ENCODE results near the gene DYNLT2.
A peak's percentile ranks its signal among the peaks of the same experiment; 100 is the strongest.
"Not testable (repeated sequence)": the region's sequence is repeated elsewhere in the genome, so short reads cannot be mapped to it uniquely, and the experiment has no call there.

Gene DYNLT2

DNA sequence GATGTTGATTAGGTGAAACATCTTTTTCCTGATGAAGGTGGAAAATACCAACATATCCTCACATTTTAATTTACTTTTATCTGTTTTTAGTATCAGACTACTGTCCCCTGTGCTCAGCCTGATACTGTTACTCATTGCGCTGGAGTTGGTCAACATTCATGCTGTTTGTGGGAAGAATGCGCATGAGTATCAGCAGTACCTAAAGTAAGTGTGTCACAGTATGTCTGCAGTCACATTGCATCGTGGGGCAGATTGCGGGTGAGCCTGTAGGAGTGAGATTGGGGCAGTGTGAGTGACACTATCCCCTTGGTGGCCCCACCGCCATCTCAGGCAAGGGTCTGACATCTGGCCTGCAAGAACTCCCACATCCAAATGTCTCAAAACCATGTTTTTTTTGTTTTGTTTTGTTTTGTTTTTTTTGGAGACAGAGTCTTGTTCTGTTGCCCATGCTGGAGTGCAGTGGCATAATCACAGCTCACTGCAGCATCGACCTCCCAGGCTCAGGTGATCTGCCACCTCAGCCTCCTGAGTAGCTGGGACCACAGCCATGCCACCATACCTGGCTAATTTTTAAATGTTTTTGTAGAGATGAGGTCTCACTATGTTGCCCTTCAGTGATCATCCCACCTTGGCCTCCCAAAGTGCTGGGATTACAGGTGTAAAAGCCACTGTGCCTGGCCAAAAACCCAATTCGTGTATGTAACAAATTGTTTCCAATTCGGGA lies 27.9 kb upstream of the DYNLT2 start:
- peaks cover 14% of the 10 kb centered on the region for H3K36me3 Mint-ChIP-seq (ENCODE audit: insufficient read depth)
- H3K27me3 Mint-ChIP-seq: no peaks in the 10 kb centered on the region
- no peak overlapping the region for H3K4me3 Mint-ChIP-seq
- ATAC-seq (replicated peaks; ENCODE audit: extremely low read depth, poor library complexity, severe bottlenecking): no peak
- no peaks in the 10 kb centered on the region for H3K4me1 Mint-ChIP-seq
- DNase-seq (ENCODE audit: low spot score in 2 of 2): no peak
- no peaks in the 10 kb centered on the region for H3K9me3 Mint-ChIP-seq
- no peak overlapping the region for H3K27ac Mint-ChIP-seq (ENCODE audit: low read depth)

DNA sequence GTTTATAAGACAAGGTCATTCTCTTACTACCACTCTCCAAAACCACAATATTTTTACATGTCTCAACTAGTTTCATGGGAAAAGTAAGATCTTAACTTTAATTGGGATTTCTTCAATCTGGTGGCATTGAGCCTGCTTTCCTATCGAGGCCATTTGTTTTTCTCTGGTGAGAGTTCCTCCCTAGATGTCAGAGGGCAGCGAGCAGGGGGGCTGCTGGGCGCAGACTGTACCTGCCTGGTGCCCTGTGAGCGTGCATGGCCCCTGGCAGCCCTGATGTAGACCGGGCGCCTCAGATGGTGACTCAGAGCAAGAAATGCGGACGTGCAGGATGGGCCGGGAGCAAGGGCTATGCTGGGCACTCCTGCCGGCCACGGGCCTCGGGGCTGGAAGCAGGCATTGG lies 27.3 kb upstream of the DYNLT2 start:
- no peak for ATAC-seq (replicated peaks; ENCODE audit: extremely low read depth, poor library complexity, severe bottlenecking)
- H3K27ac Mint-ChIP-seq (ENCODE audit: low read depth): no peak overlapping the region
- H3K4me1 Mint-ChIP-seq: no peaks in the 10 kb centered on the region
- H3K36me3 Mint-ChIP-seq (ENCODE audit: insufficient read depth): peaks cover 14% of the 10 kb centered on the region
- H3K4me3 Mint-ChIP-seq: no peak overlapping the region
- no peaks in the 10 kb centered on the region for H3K9me3 Mint-ChIP-seq
- DNase-seq (ENCODE audit: low spot score in 2 of 2): no peak
- no peaks in the 10 kb centered on the region for H3K27me3 Mint-ChIP-seq

DNA sequence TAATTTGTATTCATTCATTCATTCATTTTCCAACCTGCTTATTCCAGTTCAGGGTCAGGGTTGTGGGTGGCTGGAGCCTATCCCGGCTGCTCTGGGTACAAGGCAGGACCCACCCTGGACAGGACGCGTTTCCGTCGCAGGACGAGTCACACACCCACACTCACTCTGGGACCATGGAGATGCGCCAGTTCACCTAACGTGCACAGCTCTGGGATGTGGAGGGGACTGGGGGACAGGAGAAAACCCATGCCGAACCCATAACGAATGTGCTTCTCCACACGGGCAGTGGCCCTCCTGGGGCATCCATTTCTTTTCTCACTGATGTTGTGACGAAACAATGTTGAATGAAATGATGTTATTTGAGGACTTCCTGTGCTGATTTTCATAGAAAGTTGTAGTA lies 26.5 kb upstream of the DYNLT2 start:
- ATAC-seq (replicated peaks; ENCODE audit: extremely low read depth, poor library complexity, severe bottlenecking) (no peak), DNase-seq (ENCODE audit: low spot score in 2 of 2) (no peak)
- Mint-ChIP-seq H3K4me3 (no peak overlapping the region), H3K36me3 (ENCODE audit: insufficient read depth) (peaks cover 13% of the 10 kb centered on the region), H3K9me3 (no peaks in the 10 kb centered on the region), H3K4me1 (no peaks in the 10 kb centered on the region), H3K27me3 (no peaks in the 10 kb centered on the region), H3K27ac (ENCODE audit: low read depth) (no peak overlapping the region)

DNA sequence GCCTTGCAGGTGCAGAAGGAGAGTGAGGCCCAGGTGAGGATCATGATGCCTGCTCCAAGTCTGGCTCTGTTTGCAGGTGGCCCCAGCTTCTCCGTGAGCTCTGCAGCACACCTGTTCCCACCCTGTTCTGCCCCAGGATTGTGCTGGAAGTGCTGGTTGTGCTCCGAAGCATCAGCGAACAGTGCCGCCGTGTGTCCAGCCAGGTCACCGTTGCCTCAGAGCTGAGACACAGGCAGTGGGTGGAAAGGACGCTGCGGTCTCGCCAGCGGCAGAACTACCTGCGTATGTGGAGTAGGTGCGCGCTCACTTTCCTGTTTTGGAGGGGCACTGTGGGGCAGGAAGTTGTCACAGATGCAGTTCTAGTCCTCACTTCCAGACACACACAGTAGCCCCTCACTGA lies 25.0 kb upstream of the DYNLT2 start:
- H3K4me1 Mint-ChIP-seq: no peaks in the 10 kb centered on the region
- ATAC-seq (replicated peaks; ENCODE audit: extremely low read depth, poor library complexity, severe bottlenecking): no peak

DNA sequence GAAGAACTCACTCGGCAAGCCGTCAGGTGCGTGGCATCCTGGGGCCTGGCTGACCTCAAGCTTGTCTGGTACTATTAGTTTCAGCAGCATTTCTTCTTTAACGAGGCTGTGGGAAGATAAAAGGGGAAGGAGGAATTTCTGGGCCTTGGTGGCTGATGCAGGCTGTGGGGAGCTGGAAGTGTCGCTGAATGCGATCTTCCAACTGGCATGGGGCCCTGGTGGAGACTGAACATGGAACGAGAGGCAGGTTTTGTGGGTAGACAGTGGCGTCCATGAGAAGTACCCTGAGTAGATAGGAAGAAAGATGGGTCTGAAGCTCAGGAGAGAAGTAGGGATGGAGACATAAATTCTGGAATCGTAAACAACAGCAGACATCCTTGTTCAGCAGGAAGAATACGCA lies 23.9 kb upstream of the DYNLT2 start:
- ATAC-seq (replicated peaks; ENCODE audit: extremely low read depth, poor library complexity, severe bottlenecking) (no peak), DNase-seq (ENCODE audit: low spot score in 2 of 2) (no peak)
- no peaks in the 10 kb centered on the region for H3K9me3 Mint-ChIP-seq
- H3K4me3 Mint-ChIP-seq: no peak overlapping the region
- H3K27me3 Mint-ChIP-seq: no peaks in the 10 kb centered on the region
- H3K27ac Mint-ChIP-seq (ENCODE audit: low read depth): no peak overlapping the region
- no peaks in the 10 kb centered on the region for H3K4me1 Mint-ChIP-seq
- H3K36me3 Mint-ChIP-seq (ENCODE audit: insufficient read depth): peaks cover 17% of the 10 kb centered on the region

More for the DNA sequence above, 25.0 kb upstream of the DYNLT2 start:
- Mint-ChIP-seq H3K36me3 (ENCODE audit: insufficient read depth) (peaks cover 16% of the 10 kb centered on the region), H3K27me3 (no peaks in the 10 kb centered on the region), H3K9me3 (no peaks in the 10 kb centered on the region), H3K4me3 (no peak overlapping the region), H3K27ac (ENCODE audit: low read depth) (no peak overlapping the region)
- DNase-seq (ENCODE audit: low spot score in 2 of 2): no peak

DNA sequence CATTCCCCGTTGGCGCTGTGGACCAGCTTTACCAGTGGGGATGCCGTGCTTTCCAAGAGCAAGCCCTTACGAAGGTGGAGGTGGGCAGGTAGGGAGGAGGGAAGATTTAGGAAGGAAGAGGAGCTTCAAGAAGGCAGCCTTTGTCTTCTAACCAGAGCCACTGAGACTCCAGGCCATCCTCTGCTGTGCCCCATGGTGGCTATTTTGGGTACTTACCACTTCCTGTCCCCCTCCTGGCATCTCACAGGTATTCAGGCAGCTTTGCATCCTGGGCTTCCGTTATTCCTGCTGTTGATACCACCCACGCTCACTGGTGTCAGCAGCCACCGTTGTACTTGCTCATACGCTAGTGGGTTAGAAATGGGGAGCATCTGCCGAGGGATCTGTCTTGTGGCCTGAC lies 23.0 kb upstream of the DYNLT2 start:
- Mint-ChIP-seq H3K4me1 (no peaks in the 10 kb centered on the region), H3K4me3 (no peak overlapping the region), H3K36me3 (ENCODE audit: insufficient read depth) (peaks cover 18% of the 10 kb centered on the region), H3K9me3 (no peaks in the 10 kb centered on the region), H3K27ac (ENCODE audit: low read depth) (no peak overlapping the region), H3K27me3 (no peaks in the 10 kb centered on the region)
- ATAC-seq (replicated peaks; ENCODE audit: extremely low read depth, poor library complexity, severe bottlenecking): no peak
- DNase-seq (ENCODE audit: low spot score in 2 of 2): no peak

DNA sequence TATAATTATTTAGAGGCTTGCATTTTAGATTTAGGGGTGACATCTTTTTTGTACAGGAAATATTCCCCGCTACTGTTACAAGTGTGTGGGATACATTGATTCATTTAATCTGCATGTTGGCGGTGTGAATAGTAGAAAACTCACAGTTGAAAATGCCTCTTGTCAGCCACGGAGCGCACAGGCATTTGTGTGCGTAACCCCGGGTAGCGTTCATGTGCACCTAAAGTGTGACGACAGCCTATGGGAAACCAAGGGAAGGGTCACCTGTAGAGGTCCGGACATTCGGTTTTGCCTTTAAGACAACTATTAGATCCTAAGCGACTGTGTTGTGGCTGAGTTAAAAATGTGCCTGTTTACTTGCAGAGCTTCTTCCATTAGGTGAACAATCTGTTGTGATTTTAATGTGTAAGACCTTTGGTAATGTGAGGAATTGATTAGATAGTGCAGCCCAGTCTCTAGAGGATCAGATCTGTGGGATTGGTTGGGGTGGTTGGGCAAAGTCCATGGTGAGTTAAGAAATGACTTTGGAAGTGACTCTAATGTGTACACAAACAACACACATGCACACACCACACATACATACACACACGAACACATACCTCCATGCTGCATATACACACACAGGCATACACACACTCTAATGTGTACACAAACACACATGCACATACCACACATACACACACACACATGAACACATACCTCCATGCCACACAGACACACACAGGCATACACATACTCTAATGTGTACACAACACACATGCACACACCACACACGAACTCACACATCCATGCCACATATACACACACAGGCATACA lies 15.8 kb upstream of the DYNLT2 start:
- Mint-ChIP-seq H3K9me3 (no peaks in the 10 kb centered on the region), H3K36me3 (ENCODE audit: insufficient read depth) (peaks cover 38% of the 10 kb centered on the region), H3K4me1 (no peaks in the 10 kb centered on the region), H3K27ac (ENCODE audit: low read depth) (no peak overlapping the region), H3K4me3 (no peak overlapping the region), H3K27me3 (no peaks in the 10 kb centered on the region)
- ATAC-seq (replicated peaks; ENCODE audit: extremely low read depth, poor library complexity, severe bottlenecking) (no peak), DNase-seq (ENCODE audit: low spot score in 2 of 2) (no peak)

DNA sequence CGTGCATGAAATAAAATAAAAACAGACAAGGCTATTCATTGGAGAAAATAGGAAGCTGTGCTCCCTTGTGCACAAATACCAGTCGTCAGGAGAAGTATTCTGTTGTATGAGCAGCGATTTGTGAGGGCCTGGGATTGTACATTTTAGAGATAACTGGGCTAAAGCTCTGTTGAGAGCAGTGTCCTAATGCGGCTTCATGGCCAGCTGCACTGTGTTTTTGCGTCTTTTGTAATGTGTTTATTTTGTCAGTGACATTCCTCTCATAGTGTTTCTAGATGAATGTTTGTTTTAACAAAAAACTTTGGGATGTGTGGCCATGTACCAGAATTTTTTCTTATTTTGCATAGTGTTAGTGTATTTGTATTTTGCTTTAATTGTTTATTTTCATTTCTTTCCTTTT lies 14.9 kb upstream of the DYNLT2 start:
- Mint-ChIP-seq H3K4me1 (no peaks in the 10 kb centered on the region), H3K27ac (ENCODE audit: low read depth) (no peak overlapping the region), H3K36me3 (ENCODE audit: insufficient read depth) (peaks cover 36% of the 10 kb centered on the region), H3K4me3 (no peak overlapping the region), H3K9me3 (no peaks in the 10 kb centered on the region), H3K27me3 (no peaks in the 10 kb centered on the region)
- ATAC-seq (replicated peaks; ENCODE audit: extremely low read depth, poor library complexity, severe bottlenecking): no peak
- DNase-seq (ENCODE audit: low spot score in 2 of 2): no peak

DNA sequence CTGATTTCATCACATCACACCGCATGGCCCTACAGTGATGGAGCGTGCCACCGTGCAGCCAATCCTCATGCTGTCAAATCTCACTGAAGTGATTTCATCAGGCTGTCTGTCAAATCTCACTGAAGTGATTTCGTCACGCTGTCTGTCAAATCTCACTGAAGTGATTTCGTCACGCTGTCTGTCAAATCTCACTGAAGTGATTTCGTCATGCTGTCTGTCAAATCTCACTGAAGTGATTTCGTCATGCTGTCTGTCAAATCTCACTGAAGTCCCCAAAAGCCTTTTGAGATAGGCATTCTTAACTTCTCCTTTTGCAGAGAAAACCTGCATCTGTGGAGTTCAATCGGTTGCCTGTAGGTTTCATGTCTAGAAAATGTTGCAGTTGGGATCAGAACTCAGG lies 14.4 kb upstream of the DYNLT2 start:
- not testable (repeated sequence) for H3K4me1 Mint-ChIP-seq; DNase-seq (ENCODE audit: low spot score in 2 of 2); H3K9me3 Mint-ChIP-seq; ATAC-seq (replicated peaks; ENCODE audit: extremely low read depth, poor library complexity, severe bottlenecking); H3K27ac Mint-ChIP-seq (ENCODE audit: low read depth); H3K4me3 Mint-ChIP-seq; H3K27me3 Mint-ChIP-seq
- H3K36me3 Mint-ChIP-seq (ENCODE audit: insufficient read depth): peaks cover 38% of the 10 kb centered on the region

DNA sequence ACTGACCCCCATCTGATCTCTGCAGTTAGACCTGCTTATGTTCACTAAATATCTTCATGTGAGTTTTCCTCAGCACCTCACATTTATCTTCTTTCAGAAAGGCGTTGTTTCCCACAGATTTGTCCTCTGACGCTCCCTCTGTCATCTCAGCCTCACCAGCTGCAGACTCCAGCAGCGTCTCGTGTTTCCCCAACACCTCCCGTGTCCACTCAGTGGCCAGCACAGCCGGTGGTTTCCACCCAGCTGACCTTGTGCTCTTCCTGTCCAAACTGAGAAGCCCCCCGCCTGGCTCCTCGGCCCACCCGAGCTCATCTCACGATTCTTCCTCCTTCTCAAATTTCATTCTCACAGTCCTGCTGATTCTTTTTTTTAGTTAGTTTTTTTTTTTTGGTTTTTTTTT lies 12.5 kb upstream of the DYNLT2 start:
- H3K4me3 Mint-ChIP-seq: no peak overlapping the region
- no peaks in the 10 kb centered on the region for H3K9me3 Mint-ChIP-seq
- DNase-seq (ENCODE audit: low spot score in 2 of 2): no peak
- no peak overlapping the region for H3K27ac Mint-ChIP-seq (ENCODE audit: low read depth)
- H3K4me1 Mint-ChIP-seq: no peaks in the 10 kb centered on the region
- ATAC-seq (replicated peaks; ENCODE audit: extremely low read depth, poor library complexity, severe bottlenecking): no peak
- H3K36me3 Mint-ChIP-seq (ENCODE audit: insufficient read depth): peaks cover 46% of the 10 kb centered on the region
- H3K27me3 Mint-ChIP-seq: no peaks in the 10 kb centered on the region

DNA sequence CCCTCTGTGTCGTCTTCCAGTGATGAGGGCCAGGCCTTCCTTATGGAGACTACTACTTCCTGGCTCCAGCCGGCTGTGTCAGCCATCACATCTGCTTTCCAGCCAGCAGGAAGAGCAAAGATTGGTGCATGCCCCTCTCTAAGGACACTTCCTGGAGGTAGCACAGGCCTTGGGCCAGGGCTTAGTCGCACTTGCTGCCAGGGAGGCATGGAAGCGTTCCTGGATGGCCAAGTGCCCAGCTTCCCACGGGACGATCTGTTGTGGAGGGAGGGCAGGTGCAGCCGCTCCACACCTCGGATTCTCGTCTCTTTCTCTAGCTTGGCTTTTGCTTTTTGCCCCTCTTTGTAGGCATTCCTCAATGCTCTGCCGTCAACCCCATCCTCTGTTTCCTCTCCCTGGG lies 11.9 kb upstream of the DYNLT2 start:
- H3K27ac Mint-ChIP-seq (ENCODE audit: low read depth): no peak overlapping the region
- peaks cover 45% of the 10 kb centered on the region for H3K36me3 Mint-ChIP-seq (ENCODE audit: insufficient read depth)
- no peaks in the 10 kb centered on the region for H3K27me3 Mint-ChIP-seq
- H3K4me3 Mint-ChIP-seq: no peak overlapping the region
- H3K9me3 Mint-ChIP-seq: no peaks in the 10 kb centered on the region
- no peak for DNase-seq (ENCODE audit: low spot score in 2 of 2)
- H3K4me1 Mint-ChIP-seq: no peaks in the 10 kb centered on the region
- ATAC-seq (replicated peaks; ENCODE audit: extremely low read depth, poor library complexity, severe bottlenecking): no peak

DNA sequence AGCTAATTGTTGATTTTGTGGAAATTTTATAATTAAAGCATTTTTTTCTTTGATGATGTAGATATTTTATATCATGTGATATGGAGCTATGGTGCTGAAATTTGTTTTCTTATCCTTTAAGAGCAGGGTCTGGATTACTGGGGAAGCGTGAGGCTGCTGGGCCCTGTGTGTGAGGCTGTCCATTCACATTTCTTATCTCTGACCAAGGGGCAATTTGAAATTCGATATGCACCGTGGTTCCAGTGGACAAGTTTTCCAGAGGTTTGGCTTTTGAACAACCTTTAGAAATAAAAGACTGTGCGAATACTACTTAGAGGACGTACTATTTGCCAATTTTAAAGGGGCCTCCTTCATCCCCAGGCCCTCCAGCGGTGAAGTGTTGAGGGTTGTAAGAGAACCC lies 3.8 kb upstream of the DYNLT2 start:
- Mint-ChIP-seq H3K4me3 (no peak overlapping the region), H3K27ac (ENCODE audit: low read depth) (no peak overlapping the region), H3K9me3 (no peaks in the 10 kb centered on the region), H3K27me3 (no peaks in the 10 kb centered on the region), H3K36me3 (ENCODE audit: insufficient read depth) (peaks cover 28% of the 10 kb centered on the region), H3K4me1 (peaks cover 24% of the 10 kb centered on the region)
- ATAC-seq (replicated peaks; ENCODE audit: extremely low read depth, poor library complexity, severe bottlenecking) (no peak), DNase-seq (ENCODE audit: low spot score in 2 of 2) (no peak)

DNA sequence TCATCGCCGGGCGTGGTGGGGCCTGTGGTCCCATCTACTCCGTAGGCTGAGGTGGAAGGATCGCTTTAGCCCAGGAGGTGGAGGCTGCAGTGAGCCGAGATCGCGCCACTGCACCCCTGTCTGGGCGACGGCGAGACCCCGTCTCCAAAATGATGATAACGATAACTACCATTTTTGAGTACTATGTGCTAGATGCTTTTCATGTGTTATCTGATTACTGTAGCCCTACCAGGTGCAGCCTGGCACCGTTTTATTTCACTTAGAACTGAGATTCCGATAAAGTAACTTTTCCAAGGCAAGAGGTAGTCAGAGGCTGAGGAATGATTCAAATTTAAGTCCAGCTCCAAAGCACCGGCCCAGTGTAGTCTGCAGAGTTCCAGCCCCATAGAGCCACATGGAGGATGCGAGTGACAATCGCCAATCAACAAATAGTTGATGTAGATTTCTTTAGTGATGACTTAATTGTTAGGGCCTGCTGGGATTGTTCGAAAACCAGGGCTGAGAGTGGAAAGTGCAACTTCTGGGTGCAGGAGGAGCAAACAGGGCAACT lies 777 bp upstream of the DYNLT2 start:
- Mint-ChIP-seq H3K27ac (ENCODE audit: low read depth) (peak overlapping the region; percentile 99), H3K4me3 (peak overlapping the region; percentile 92), H3K36me3 (ENCODE audit: insufficient read depth) (peaks cover 9% of the 10 kb centered on the region), H3K27me3 (no peaks in the 10 kb centered on the region), H3K9me3 (no peaks in the 10 kb centered on the region), H3K4me1 (peaks cover 30% of the 10 kb centered on the region)
- DNase-seq (ENCODE audit: low spot score in 2 of 2): no peak
- peak; percentile 44 for ATAC-seq (replicated peaks; ENCODE audit: extremely low read depth, poor library complexity, severe bottlenecking)
